PC-3 (cell line): ENCODE results near the gene HMOX1. TPM values are rescaled to one million over a fixed set of nuclear protein-coding genes. Genes with fewer than 3 reads are reported as not detected.

ENCODE experiments used
- ATAC-seq: fragments of 200-7000 bp; cut with Tn5 transposase; 2 replicates; pipeline ENCODE4 v1.9.1; 2020; ENCODE audit warnings: mild to moderate bottlenecking, moderate library complexity
- BruUV-seq: library from RNA; stranded (reverse); fragments of 400-500 nt; replicated peaks from 2 replicates; lab custom pipeline; 2021; lab: Mats Ljungman, UMichigan
- CTCF ChIA-PET: fragments of 300-600 bp; sonication (Branson Sonifier 250); formaldehyde crosslinking; loops from one replicate; lab custom pipeline; 2022; ENCODE audit warnings: antibody characterized with exemption; lab: Charles Lee
- POLR2A ChIA-PET: fragments of 300-600 bp; sonication (Branson Sonifier 250); formaldehyde crosslinking; loops from one replicate; lab custom pipeline; 2022; ENCODE audit warnings: antibody characterized with exemption; ENCODE audit not compliant: unreplicated experiment; lab: Charles Lee
- DNase-seq: peaks from one replicate; pipeline ENCODE4 v3.0.0-alpha.2; 2015
- H2AFZ ChIP-seq: fragments of 300-600 bp; sonication (generic); 2 replicates; pipeline ENCODE4 v1.6.0; 2016; ENCODE audit warnings: antibody characterized with exemption, low read length
- H3F3A ChIP-seq: fragments of 300-600 bp; sonication (generic); one replicate; pipeline ENCODE4 v1.6.0; 2017; ENCODE audit warnings: antibody characterized with exemption, low read length, control low read depth, mild to moderate bottlenecking; ENCODE audit not compliant: unreplicated experiment
- H3K27ac ChIP-seq: fragments of 300-600 bp; sonication (generic); 2 replicates; pipeline ENCODE4 v1.5.1; 2016; ENCODE audit warnings: mild to moderate bottlenecking, low read length
- H3K27me3 ChIP-seq: fragments of 300-600 bp; sonication (generic); 2 replicates; pipeline ENCODE4 v1.6.1; 2016; ENCODE audit warnings: low read length, mixed read lengths
- H3K36me3 ChIP-seq: fragments of 300-600 bp; sonication (generic); 2 replicates; pipeline ENCODE4 v1.6.1; 2016; ENCODE audit warnings: low read depth, mixed run types, low read length, mixed read lengths
- H3K4me1 ChIP-seq: fragments of 300-600 bp; sonication (generic); 2 replicates; pipeline ENCODE4 v1.5.1; 2016; ENCODE audit warnings: low read length; ENCODE audit not compliant: insufficient read depth
- H3K4me2 ChIP-seq: fragments of 300-600 bp; sonication (generic); 2 replicates; pipeline ENCODE4 v1.6.0; 2016; ENCODE audit warnings: low read length
- H3K4me3 ChIP-seq: fragments of 300-600 bp; sonication (generic); 2 replicates; pipeline ENCODE4 v1.5.1; 2016; ENCODE audit warnings: mild to moderate bottlenecking, low read length, mixed read lengths
- H3K79me2 ChIP-seq: fragments of 300-600 bp; sonication (generic); 2 replicates; pipeline ENCODE4 v1.6.1; 2017; ENCODE audit warnings: low read length, mixed read lengths
- H3K9ac ChIP-seq: fragments of 300-600 bp; sonication (generic); 2 replicates; pipeline ENCODE4 v1.6.0; 2016; ENCODE audit warnings: mild to moderate bottlenecking, low read length
- H3K9me2 ChIP-seq: fragments of 300-600 bp; sonication (generic); replicated peaks from 2 replicates; pipeline ENCODE4 v1.6.1; 2016; ENCODE audit warnings: mixed run types, low read length, mixed read lengths
- H3K9me3 ChIP-seq: fragments of 300-600 bp; sonication (generic); 2 replicates; pipeline ENCODE4 v1.6.1; 2016; ENCODE audit warnings: low read length, mixed read lengths
- H4K20me1 ChIP-seq: fragments of 300-600 bp; sonication (generic); 2 replicates; pipeline ENCODE4 v1.6.1; 2016; ENCODE audit warnings: low read length, mixed read lengths
- EZH2 ChIP-seq: fragments of 300-600 bp; sonication (generic); IDR thresholded peaks from one replicate; pipeline ENCODE4 v1.6.1; 2017; ENCODE audit warnings: antibody characterized with exemption, mild to moderate bottlenecking, low read length; ENCODE audit not compliant: unreplicated experiment
- EZH2phosphoT487 ChIP-seq: fragments of 300-600 bp; sonication (generic); IDR thresholded peaks from 2 replicates; pipeline ENCODE4 v1.6.1; 2018; ENCODE audit warnings: mild to moderate bottlenecking, antibody characterized with exemption, low read length, borderline replicate concordance
- intact Hi-C: fragments of 100-400 bp; cut with micrococcal nuclease; formaldehyde crosslinking; loops from 2 replicates; pipeline ENCODE4 v1.9.0; 2023
- total RNA-seq: library from RNA; depleted of rRNA; stranded (reverse); fragments of >200 nt; gene quantifications from 2 replicates; pipeline ENCODE4 v1.2.3, GENCODE V29; 2014
- TF ChIP-seq, protein P1 (sequence below): fragments of 300-600 bp; sonication (generic); conservative IDR thresholded peaks from 2 replicates; pipeline ENCODE4 v1.5.1; 2017; ENCODE audit warnings: antibody characterized with exemption, low read depth, mild to moderate bottlenecking, low read length

HMOX1 gene
- total RNA-seq, 1 experiment from 2014 or later, result 16.5 TPM

DNA sequence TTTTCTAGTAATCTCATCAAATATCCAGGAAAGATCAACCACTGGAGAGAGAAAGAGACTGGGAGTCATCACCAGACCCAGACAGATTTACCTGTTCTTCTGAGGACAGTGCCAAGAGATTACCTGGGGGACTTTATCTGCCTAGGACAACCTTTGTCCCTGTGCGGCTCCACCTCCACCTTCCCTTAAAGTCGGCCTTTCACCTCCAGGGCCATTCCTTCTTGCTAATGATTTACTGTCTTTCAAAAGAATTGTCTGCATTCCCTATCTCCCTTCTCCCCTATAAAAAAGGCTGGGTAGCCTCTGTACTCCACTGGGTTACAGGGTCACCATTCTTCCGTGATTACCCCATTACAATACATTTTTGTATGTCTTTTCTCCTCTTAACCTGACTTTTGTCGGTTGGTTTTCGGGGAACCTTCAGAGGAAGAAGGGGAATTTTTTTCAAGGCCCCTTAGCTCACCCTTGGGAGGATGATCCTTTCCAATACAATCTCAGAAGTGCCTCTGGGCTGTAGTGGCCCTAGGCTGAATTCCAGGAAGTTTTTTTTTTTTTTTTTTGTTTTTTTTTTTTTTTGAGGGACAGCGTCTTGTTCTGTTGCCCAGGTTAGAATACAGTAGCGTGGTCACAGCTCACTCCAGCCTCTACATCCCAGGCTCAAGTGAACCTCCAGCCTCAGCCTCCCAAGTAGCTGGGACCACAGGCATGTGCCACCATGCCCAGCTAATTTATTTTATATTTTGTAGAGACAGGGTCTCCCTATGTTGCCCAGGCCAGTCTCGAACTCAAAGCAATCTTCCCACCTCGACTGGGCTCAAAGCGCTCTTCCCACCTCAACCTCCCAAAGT is 1.5 kb upstream of the HMOX1 start:
- Histone ChIP-seq H3K9me3 (no peaks in the 10 kb centered on the region), H3K27ac (no peak overlapping the region), H3K36me3 (no peaks in the 10 kb centered on the region), H3K79me2 (peaks cover 9% of the 10 kb centered on the region), H3K9me2 (no peaks in the 10 kb centered on the region), H4K20me1 (no peaks in the 10 kb centered on the region), H3K27me3 (no peaks in the 10 kb centered on the region), H3K9ac (no peak overlapping the region), H3K4me1 (peaks cover 29% of the 10 kb centered on the region), H3K4me2 (no peak overlapping the region), H2AFZ (no peak overlapping the region), H3F3A (no peaks in the 10 kb centered on the region), H3K4me3 (no peak overlapping the region)
- DNase-seq (no peak), ATAC-seq (no peak)
- no TSS peak for BruUV-seq
- ChIA-PET CTCF (no interaction called here), POLR2A (interaction anchor here (0.6 kb wide), 2 partner anchors 248 to 456 kb away, joined by 3 to 7 read pairs; no protein-coding TSS in a partner anchor)
- intact Hi-C loops, result no loop called here
- TF ChIP-seq EZH2phosphoT487 (no peak), EZH2 (no peak)
- TF ChIP-seq, protein P1, sequence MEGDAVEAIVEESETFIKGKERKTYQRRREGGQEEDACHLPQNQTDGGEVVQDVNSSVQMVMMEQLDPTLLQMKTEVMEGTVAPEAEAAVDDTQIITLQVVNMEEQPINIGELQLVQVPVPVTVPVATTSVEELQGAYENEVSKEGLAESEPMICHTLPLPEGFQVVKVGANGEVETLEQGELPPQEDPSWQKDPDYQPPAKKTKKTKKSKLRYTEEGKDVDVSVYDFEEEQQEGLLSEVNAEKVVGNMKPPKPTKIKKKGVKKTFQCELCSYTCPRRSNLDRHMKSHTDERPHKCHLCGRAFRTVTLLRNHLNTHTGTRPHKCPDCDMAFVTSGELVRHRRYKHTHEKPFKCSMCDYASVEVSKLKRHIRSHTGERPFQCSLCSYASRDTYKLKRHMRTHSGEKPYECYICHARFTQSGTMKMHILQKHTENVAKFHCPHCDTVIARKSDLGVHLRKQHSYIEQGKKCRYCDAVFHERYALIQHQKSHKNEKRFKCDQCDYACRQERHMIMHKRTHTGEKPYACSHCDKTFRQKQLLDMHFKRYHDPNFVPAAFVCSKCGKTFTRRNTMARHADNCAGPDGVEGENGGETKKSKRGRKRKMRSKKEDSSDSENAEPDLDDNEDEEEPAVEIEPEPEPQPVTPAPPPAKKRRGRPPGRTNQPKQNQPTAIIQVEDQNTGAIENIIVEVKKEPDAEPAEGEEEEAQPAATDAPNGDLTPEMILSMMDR, result no peak

DNA sequence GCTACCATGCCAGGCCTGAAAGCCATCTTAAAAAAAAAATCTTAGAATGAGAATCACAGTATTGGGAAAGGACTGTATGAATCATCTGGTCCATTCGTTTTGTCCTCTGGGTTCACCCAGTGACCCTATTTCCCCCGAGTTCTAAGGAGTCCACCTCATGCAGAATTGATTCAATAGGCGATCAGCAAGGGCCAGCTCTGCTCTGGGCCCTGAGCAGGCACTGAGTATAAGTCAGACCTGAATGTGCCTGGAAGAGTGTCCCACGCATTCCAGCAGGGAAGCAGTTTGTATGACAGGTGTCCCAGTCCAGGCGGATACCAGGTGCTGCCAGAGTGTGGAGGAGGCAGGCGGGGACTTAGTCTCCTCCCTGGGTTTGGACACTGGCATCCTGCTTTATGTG is 883 bp upstream of the HMOX1 start:
- Histone ChIP-seq H4K20me1 (no peaks in the 10 kb centered on the region), H2AFZ (no peak overlapping the region), H3K27me3 (no peaks in the 10 kb centered on the region), H3K36me3 (no peaks in the 10 kb centered on the region), H3K4me1 (peaks cover 29% of the 10 kb centered on the region), H3F3A (no peaks in the 10 kb centered on the region), H3K4me3 (no peak overlapping the region), H3K9ac (no peak overlapping the region), H3K79me2 (peaks cover 9% of the 10 kb centered on the region), H3K9me2 (no peaks in the 10 kb centered on the region), H3K27ac (no peak overlapping the region), H3K9me3 (no peaks in the 10 kb centered on the region), H3K4me2 (no peak overlapping the region)
- no peak for DNase-seq
- ATAC-seq, result no peak
- ChIA-PET CTCF (interaction anchor here (1.4 kb wide), 1 partner anchor 29 kb away, joined by 5 read pairs; no protein-coding TSS in a partner anchor), POLR2A (no interaction called here)
- no peak for TF ChIP-seq EZH2
- TF ChIP-seq EZH2phosphoT487, result no peak
- intact Hi-C loops, result no loop called here
- BruUV-seq, result no TSS peak

- Histone ChIP-seq H3K9me3 (no peaks in the 10 kb centered on the region), H3K9me2 (no peaks in the 10 kb centered on the region), H3K9ac (peak overlapping the region; percentile 66), H3K4me2 (peak overlapping the region; percentile 84), H2AFZ (peak overlapping the region; percentile 73), H3K79me2 (peaks cover 9% of the 10 kb centered on the region), H3K27me3 (no peaks in the 10 kb centered on the region), H3K4me3 (peak overlapping the region; percentile 83), H3K4me1 (peaks cover 26% of the 10 kb centered on the region), H3F3A (no peaks in the 10 kb centered on the region), H3K27ac (0 out of 2 replicates have a peak overlapping the region, but pooled peaks have one; percentile 21), H4K20me1 (no peaks in the 10 kb centered on the region), H3K36me3 (no peaks in the 10 kb centered on the region)
- intact Hi-C loops, result loop anchor here (1.0 kb wide), 1 partner anchor 18 kb away; no protein-coding TSS in a partner anchor
- POLR2A ChIA-PET, result no interaction called here
- ATAC-seq, result no peak
- no peak for DNase-seq
- TF ChIP-seq EZH2phosphoT487 (no peak), EZH2 (no peak)
- TF ChIP-seq, protein P1, result no peak
- TSS peak; percentile 62 for BruUV-seq
- CTCF ChIA-PET, result interaction anchor here (1.4 kb wide), 1 partner anchor 30 kb away, joined by 5 read pairs; no protein-coding TSS in a partner anchor
Measured at GRCh38 chr22:35381424-35382009, 621 bp downstream of the HMOX1 start.
